DMS53 treated with DMSO at 0.1 percent for 48 hours (cell line): ENCODE measurements around the gene IGFN1.

Source experiments
- DNase-seq: peaks from one replicate; lab custom pipeline; 2025; ENCODE audit not compliant: unreplicated experiment; lab: John Stamatoyannopoulos, UW

The IGFN1 gene

DNA sequence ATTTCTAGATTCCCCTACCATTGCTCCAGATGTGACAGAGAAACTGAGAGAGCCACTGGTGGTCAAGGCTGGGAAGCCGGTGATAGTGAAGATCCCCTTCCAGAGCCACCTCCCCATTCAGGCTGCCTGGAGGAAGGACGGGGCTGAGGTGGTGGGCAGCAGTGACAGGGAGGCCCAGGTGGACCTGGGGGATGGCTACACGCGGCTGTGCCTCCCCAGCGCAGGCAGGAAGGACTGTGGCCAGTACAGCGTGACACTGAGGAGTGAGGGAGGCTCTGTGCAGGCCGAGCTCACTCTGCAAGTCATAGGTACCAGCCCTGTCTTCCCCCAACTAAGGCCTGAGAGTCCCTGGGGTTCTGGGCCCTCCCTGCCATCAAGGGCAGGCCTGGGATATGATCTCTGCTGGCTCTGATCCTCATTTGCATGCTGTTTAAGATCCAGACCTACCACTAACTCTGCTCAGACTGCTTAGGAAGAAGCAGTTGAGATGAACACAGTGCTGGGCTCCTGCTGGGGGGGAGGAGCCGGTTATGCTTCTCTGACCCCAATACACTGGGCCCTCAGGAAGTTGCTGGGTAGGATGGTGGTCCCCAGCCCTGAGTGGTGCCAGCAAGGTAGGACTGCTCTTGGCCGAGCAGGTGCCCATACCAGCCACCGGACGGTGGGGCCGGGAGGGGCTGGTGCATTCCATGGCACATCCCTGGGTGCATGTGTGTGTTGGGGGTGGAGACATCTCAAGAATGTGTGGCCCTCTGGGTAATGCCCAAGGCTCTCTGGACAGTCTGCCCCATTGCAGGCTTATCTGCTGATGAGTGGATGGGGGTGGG is 25.1 kb downstream of the IGFN1 start:
- DNase-seq, result no peak

DNA sequence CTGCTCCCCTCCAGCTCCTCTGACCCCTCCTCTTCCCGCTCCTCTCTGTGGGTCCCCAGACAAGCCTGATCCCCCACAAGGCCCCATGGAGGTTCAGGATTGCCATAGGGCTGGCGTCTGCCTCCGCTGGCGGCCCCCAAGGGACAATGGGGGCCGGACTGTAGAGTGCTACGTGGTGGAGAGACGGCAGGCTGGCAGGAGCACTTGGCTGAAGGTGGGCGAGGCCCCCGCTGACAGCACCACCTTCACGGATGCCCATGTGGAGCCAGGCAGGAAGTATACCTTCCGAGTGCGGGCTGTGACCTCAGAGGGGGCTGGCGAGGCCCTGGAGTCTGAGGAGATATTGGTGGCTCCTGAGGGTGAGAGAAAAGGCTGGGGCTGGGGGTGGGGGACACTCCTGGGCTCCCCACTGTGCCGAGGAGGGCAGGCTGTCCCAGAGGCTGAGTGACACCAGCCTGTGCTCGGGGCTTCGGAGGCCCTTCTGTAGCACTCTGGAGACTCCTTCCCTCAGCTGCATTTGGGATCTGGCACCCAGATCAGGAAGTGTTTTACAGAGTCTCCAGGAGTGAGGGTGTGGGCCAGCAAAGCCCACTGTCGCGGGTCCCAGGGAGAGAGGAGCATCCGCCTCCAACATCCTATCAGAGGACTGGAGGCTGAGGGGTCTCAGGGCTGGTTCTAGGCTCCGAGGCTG is 25.9 kb downstream of the IGFN1 start:
- DNase-seq, result no peak

DNA sequence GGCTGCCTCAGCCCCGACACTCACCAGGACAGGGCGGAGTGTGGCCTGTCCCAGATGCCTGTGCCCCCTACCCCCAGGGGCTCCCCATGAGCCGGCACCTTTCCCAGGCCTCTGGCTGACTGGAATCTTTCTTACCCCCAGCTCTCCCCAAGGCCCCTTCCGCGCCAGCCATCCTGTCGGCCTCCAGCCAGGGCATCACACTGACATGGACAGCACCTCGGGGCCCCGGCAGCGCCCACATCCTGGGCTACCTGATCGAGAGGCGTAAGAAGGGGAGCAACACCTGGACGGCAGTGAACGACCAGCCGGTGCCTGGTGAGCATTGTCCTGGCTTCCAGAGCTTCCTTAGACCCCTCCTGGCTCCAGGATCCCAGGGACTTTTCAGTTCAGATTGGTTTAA is 26.5 kb downstream of the IGFN1 start:
- DNase-seq, result no peak

DNA sequence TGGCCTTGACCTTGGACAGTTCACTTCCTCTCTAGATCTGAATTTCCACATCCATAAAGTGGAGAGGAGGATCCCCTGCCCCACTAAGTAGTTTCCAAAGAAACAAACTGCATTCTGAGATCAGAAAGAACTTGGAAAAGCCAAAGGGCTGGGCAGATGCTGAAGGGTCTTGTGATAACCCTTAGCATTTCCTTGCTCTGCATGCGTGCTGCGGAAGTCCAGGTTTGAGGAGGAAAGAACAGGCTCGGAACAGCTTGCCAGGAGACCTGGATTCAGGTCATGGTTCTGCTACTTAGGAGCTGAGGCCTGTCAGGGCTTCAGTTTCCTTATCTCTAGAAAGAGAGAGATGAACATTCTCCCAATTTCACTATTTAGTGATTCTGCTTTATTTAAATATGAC is 27.2 kb downstream of the IGFN1 start:
- no peak for DNase-seq

DNA sequence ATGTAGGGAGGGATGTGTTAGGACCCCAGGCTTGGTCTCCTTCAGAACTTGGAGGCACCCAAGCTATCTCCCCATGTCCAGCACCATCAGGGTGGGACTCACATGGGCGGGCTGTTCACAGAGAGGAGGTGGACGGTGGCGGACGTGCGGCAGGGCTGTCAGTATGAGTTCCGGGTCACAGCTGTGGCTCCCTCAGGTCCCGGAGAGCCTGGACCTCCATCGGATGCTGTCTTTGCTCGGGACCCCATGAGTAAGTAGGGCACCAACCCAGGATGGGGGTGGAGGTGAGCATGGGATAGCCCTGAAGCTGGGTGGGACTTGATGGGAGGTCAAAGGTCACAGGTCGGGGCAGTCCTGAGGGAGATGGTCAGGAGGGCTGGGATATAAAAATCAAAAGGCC is 27.8 kb downstream of the IGFN1 start:
- DNase-seq, result no peak

DNA sequence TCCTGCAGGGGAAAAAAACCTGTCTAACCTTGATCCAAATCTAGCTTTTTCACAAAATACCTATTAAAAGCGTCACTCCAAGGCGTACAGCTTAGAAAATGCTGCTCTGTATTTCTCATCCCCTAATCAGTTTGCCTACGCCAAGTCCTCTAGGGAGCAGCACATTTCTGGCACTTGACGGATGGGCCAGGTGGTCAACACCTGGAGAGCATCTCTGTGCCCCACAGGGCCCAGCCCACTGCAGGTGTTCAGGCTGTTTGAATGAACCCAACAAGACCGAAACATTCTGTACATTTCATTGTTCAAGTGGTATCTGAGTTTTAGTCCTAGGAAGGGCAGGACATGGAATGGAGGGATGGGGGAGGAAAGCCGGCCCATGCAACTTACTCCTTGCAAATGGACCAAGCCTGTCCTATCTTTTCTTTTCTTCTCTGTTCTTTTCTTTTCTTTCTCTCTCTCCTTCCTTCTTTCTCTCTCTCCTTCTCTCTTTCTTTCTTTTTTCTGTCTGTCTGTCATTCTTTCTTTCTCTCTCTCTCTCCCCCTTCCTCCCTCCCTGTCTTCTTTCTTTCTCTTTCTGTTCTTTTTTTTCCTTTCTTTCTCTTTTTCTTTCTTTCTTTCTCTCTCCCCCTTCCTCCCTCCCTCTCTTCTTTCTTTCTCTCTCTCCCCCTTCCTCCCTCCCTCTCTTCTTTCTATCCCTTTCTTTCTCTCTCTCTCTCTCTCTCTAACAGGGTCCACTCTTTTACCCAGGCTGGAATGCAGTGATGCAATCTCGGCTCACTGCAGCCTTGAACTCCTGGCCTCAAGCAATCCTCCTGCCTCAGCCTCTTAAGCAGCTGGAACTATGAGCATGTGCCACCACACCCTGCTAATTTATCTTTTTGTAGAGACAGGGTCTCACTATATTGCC is 29.1 kb downstream of the IGFN1 start:
- DNase-seq, result no peak

- DNase-seq, result no peak
Measured at GRCh38 chr1:201220388-201220715, 29.7 kb downstream of the IGFN1 start.

- no peak for DNase-seq
Measured at GRCh38 chr1:201221201-201221846, 30.7 kb downstream of the IGFN1 start.

DNA sequence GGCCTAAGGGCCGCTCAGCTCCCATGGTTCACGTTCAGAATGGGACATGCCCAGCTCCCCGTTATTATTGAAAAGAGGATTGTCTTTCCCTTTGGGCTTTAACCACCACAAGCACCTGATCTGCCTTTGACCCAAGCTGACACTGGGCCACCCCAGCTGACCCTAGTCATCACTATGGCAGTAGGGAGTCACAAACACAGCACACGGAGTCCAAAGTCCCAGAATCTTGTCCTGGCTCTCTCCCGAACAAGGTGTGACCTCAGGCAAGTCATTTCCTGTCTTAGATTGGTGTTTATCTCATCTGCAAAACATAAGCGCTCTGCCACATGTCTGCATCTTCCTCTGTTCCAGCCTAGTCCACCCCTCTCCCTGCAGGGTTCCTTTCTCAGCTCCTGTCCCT is 31.5 kb downstream of the IGFN1 start:
- DNase-seq, result no peak

DNA sequence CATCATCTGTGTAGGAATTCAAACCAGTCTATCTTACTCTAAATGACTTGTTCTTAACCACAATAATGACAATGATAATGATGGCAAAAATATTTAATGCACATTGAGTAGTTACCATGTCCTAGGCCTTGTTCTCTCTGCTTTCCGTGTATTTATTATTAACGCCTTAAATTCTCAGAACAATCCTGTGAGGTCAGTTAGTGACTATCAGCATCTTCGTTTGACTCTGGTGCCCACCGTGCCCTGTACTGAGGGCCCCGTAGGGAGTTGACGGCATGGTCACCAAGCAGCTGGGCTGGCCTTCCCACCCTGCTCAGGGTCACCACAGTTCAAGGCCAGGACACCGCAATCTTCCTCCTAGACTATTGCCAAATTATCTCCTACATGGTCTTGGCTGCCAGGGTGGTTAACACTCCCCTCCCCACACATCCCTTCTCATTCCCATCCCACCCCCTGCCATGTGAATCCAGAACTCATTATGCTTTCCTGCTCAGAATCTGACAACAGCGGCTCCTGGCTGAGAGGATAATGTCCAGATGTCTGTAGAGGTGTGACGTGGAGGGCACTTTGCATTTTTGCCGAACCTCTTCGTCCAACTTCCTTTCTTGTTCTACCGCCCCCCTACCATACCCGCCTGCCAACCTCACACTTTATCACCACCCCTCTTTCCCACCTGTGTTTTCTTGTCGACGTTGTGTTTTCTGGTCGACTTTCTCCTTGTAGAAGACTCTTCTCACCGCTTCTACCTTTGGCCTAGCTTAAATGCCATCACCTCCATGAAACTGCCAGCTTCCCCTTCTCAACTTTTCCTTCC is 33.4 kb downstream of the IGFN1 start:
- no peak for DNase-seq

DNA sequence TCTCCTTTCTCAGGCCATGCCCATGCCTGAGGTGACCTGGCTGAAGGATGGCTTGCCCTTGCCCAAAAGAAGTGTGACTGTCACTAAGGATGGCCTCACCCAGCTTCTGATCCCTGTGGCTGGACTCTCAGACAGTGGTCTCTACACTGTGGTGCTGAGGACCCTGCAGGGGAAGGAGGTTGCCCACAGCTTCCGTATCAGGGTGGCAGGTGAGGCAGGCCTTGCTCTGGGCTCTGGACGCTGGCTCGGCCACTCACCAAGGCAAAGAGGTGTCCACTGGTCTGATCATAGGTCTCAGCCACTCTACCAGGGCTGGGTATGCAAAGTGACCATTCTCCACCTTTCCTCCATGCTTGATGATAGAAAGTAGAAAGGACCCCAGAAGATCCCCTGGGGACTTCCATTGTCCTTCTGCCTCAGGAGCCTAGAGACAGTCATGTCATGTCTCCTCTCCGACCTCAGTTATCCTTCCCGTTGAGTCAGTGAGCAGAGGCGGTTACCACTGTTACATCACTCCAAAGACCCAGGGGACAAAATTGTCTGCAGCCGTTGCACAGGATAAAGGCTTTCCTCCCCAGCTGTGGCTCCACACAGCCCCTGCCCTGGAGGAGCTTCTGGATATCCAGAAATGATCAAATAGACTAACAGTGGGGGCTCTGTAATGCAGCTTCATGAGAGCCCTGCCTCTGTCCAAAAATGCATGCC is 34.2 kb downstream of the IGFN1 start:
- DNase-seq, result no peak

- DNase-seq, result no peak
Measured at GRCh38 chr1:201226178-201226514, 35.5 kb downstream of the IGFN1 start.

- DNase-seq, result no peak
Measured at GRCh38 chr1:201226859-201227488, 36.4 kb downstream of the IGFN1 start.

DNA sequence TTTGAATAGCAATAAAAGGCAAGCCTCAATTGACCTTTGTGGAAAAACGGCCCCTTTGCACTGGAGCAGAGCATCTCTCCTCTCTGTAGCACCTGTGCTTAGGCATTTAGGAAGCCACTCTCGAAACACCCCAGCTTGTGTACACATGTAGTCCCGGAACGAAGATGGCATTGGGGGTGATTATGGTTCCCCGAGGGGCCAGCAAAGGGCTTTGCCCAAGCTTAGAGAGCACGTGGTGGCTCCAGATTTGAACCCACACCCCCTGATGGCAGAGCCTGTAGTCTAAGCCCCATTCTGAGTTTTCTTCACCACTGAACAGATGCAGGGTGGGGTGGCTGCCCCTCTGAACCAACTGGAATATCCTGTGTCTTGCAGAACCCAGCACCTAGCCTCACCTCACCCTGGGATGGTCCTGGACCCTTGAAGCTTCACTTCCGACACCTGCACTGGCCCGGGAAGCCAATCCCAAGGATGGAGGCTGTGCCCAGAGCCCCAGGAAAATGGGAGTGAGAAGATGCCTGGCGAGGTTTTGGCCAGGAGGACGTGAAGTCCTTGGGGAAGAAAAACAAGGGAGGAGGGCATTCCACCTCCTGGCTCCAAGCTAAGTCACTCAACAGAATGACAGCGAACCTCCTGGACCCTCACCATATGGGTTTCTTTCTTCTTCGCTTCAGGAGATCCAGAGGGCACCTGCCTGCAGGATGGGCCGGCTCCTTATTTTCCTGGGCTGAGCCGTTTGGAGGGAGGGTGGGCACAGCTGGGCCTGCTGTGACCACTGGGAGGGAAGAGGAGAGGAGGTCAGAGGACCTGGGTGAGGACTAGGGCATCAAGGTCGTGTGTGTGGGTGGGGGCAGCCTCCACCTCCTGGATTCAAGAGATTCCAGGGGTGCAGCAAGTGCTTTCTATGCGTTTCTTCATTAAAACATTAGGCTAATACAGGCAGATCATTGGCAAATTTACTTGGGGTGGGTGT is 37.7 kb downstream of the IGFN1 start:
- no peak for DNase-seq

DNA sequence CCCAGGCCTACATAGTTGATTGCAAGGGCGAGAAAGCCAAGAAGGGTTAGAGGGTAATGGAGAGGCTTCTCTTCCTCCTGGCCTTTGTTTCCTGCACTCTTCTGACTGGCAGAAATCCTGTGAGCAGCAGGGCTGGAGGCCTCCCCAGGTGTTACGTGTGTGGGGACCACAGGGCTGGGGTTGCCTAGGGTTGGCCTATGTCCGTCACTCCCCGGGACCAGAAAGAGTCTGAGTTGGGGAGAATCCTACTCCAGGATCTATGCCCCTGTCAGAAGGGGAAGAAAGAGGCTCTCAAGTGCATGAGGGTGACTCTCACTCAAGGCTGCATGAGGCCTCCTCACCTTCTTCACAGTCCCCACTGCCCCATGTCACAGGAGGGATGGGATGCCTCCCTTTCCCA is 38.5 kb downstream of the IGFN1 start:
- no peak for DNase-seq

- no peak for DNase-seq
Measured at GRCh38 chr1:201229771-201230635, 39.4 kb downstream of the IGFN1 start.

DNA sequence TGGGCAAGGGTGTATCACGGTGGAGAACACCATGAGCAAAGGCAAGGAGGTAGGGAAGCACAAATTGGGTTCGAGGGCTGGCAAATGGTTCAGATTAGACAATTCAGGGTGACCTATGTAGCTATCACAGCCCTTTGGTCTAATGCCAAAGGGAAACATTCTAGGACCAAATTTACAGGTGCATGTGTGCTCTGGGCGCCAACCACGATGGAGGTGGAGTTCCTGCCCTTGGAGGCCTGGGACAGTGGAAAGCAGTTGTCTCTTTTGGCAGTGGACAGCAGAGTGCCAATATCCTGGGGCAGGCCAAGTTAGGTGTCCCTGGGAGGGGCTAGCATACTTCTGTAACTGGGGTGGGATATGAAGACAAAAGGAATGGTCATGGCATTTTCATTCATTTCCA is 40.1 kb downstream of the IGFN1 start:
- no peak for DNase-seq
